Smooth muscle cell (in vitro differentiated cells): ENCODE measurements around the gene FOXN3. TPM values are rescaled to one million over a fixed set of nuclear protein-coding genes. Genes with fewer than 3 reads are reported as not detected.

Experiments used
- DNase-seq: peaks from one replicate; lab custom pipeline; 2025; ENCODE audit not compliant: unreplicated experiment; lab: John Stamatoyannopoulos, UW
- H2AFZ ChIP-seq: fragments of 200-600 bp; sonication (generic); 2 replicates; pipeline ENCODE4 v1.6.0; 2016; ENCODE audit warnings: antibody characterized with exemption, low read depth, mild to moderate bottlenecking
- H3F3A ChIP-seq: fragments of 200-600 bp; sonication (generic); 2 replicates; pipeline ENCODE4 v1.6.0; 2017; ENCODE audit warnings: antibody characterized with exemption, low read depth
- H3K27ac ChIP-seq: fragments of 200-600 bp; sonication (generic); 2 replicates; pipeline ENCODE4 v1.5.1; 2016; ENCODE audit warnings: low read depth, mild to moderate bottlenecking
- H3K27me3 ChIP-seq: fragments of 200-600 bp; sonication (generic); 2 replicates; pipeline ENCODE4 v1.6.1; 2016; ENCODE audit warnings: low read depth, mild to moderate bottlenecking
- H3K36me3 ChIP-seq: fragments of 200-600 bp; sonication (generic); 2 replicates; pipeline ENCODE4 v1.5.1; 2016; ENCODE audit warnings: low read depth
- H3K4me1 ChIP-seq: fragments of 200-600 bp; sonication (generic); 2 replicates; pipeline ENCODE4 v1.5.1; 2016; ENCODE audit warnings: low read depth
- H3K4me2 ChIP-seq: fragments of 200-600 bp; sonication (generic); 2 replicates; pipeline ENCODE4 v1.6.0; 2016; ENCODE audit warnings: mild to moderate bottlenecking
- H3K4me3 ChIP-seq: fragments of 200-600 bp; sonication (generic); 2 replicates; pipeline ENCODE4 v1.5.1; 2016; ENCODE audit warnings: mild to moderate bottlenecking
- H3K79me2 ChIP-seq: fragments of 200-600 bp; sonication (generic); 2 replicates; pipeline ENCODE4 v1.6.0; 2016; ENCODE audit warnings: low read depth, mild to moderate bottlenecking
- H3K9ac ChIP-seq: fragments of 200-600 bp; sonication (generic); 2 replicates; pipeline ENCODE4 v1.6.0; 2016; ENCODE audit warnings: low read depth
- H3K9me3 ChIP-seq: fragments of 200-600 bp; sonication (generic); replicated peaks from 2 replicates; pipeline ENCODE4 v1.5.1; 2016; ENCODE audit warnings: low read depth
- H4K20me1 ChIP-seq: fragments of 200-600 bp; sonication (generic); 2 replicates; pipeline ENCODE4 v1.6.0; 2016; ENCODE audit warnings: low read depth
- WGBS: methylation state at CpG from one replicate; pipeline ENCODE4 v1.1.7; 2016; ENCODE audit warnings: low lambda C conversion rate; 5-methylcytosine and 5-hydroxymethylcytosine counted together
- polyA plus RNA-seq: library from polyadenylated mRNA; unstranded; fragments of >200 nt; fragmentation: Nextera tagmentation; extraction: Ambion mirVana; gene quantifications from 2 replicates; pipeline ENCODE4 v1.2.1, GENCODE V29; 2016
- total RNA-seq: library from RNA; depleted of rRNA; stranded (reverse); fragments of >200 nt; gene quantifications from 2 replicates; pipeline ENCODE4 v1.2.3, GENCODE V29; 2014
- TF ChIP-seq, protein P1 (sequence below): fragments of 200-600 bp; sonication (generic); IDR thresholded peaks from 2 replicates; pipeline ENCODE4 v1.5.1; 2017; ENCODE audit warnings: borderline replicate concordance, mild to moderate bottlenecking, antibody characterized with exemption; ENCODE audit not compliant: insufficient read depth, poor library complexity, severe bottlenecking

Gene FOXN3, protein sequence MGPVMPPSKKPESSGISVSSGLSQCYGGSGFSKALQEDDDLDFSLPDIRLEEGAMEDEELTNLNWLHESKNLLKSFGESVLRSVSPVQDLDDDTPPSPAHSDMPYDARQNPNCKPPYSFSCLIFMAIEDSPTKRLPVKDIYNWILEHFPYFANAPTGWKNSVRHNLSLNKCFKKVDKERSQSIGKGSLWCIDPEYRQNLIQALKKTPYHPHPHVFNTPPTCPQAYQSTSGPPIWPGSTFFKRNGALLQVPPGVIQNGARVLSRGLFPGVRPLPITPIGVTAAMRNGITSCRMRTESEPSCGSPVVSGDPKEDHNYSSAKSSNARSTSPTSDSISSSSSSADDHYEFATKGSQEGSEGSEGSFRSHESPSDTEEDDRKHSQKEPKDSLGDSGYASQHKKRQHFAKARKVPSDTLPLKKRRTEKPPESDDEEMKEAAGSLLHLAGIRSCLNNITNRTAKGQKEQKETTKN
- total RNA-seq (21.0 and 31.5 TPM in 2 replicates), polyA plus RNA-seq (24.5 and 24.7 TPM in 2 replicates)

DNA sequence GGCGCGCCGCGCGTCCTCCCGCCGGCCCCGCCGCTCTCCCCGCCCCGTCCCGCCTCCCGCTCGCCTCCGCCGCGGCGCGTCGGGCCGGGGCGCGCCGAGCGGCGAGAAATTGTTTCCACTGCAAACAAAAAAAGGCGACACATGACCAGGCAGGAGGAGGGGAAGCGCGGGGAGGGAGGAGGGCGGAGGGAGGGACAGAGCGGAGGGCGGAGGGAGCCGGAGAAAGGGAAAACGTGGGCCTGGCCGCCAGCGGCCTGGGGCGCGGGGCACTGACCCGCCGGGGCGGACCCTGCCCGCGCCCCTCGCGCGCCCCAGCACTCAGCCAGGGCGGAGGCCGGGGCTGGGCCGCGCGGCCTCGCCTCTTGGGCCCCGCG is at the start of gene FOXN3:
TSS of gene FOXN3 (minus strand) at position 143 of the 374 bp plus-strand sequence. CDS start 4,757 bp downstream, outside the sequence.
- no peaks in the 10 kb centered on the region for H3K27me3 ChIP-seq
- TF ChIP-seq, protein P1, sequence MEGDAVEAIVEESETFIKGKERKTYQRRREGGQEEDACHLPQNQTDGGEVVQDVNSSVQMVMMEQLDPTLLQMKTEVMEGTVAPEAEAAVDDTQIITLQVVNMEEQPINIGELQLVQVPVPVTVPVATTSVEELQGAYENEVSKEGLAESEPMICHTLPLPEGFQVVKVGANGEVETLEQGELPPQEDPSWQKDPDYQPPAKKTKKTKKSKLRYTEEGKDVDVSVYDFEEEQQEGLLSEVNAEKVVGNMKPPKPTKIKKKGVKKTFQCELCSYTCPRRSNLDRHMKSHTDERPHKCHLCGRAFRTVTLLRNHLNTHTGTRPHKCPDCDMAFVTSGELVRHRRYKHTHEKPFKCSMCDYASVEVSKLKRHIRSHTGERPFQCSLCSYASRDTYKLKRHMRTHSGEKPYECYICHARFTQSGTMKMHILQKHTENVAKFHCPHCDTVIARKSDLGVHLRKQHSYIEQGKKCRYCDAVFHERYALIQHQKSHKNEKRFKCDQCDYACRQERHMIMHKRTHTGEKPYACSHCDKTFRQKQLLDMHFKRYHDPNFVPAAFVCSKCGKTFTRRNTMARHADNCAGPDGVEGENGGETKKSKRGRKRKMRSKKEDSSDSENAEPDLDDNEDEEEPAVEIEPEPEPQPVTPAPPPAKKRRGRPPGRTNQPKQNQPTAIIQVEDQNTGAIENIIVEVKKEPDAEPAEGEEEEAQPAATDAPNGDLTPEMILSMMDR: no peak
- peak within 1 kb of the TSS; percentile 82 for H3K27ac ChIP-seq
- H3K4me1 ChIP-seq: peaks cover under 1% of the 10 kb centered on the region
- DNase-seq: peak; percentile 48
- H3K9me3 ChIP-seq: no peaks in the 10 kb centered on the region
- H4K20me1 ChIP-seq: no peaks in the 10 kb centered on the region
- no peaks in the 10 kb centered on the region for H3K36me3 ChIP-seq
- H2AFZ ChIP-seq: peak within 1 kb of the TSS; percentile 91
- H3K4me3 ChIP-seq: peak within 1 kb of the TSS; percentile 91
- WGBS: 2% methylated on average over 13 of the region's 54 CpGs
- H3F3A ChIP-seq: no peaks in the 10 kb centered on the region
- peaks cover 15% of the 10 kb centered on the region for H3K79me2 ChIP-seq
- H3K9ac ChIP-seq: peak within 1 kb of the TSS; percentile 86
- H3K4me2 ChIP-seq: peak within 1 kb of the TSS; percentile 99

DNA sequence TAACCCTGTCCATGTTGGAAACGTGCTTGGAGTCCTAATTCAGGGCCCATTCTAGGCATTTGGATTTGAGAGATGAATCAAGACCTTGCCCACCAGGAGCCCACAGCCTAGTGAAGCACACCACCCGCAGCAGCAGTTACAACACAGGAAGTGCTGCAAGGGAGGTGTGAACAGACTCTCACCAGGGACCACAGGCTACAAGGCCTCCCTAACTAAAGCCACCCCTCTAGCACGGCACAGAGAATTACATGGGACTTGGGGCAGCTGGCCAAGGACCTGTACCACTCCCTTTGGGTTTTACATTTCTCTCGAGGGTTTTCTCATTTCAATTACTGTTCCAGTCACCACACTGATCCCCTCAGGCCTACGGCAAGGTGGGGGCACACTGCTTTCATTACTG is 49.5 kb upstream of the FOXN3 start:
- DNase-seq: no peak
- no peak overlapping the region for H3K9ac ChIP-seq
- H3K27me3 ChIP-seq: no peaks in the 10 kb centered on the region
- TF ChIP-seq, protein P1: no peak
- no peaks in the 10 kb centered on the region for H3F3A ChIP-seq
- H3K4me1 ChIP-seq: no peaks in the 10 kb centered on the region
- H3K27ac ChIP-seq: no peak overlapping the region
- no peaks in the 10 kb centered on the region for H3K79me2 ChIP-seq
- no peak overlapping the region for H2AFZ ChIP-seq
- WGBS: 76% methylated on average over 5 of the region's 5 CpGs
- H3K4me3 ChIP-seq: no peak overlapping the region
- H4K20me1 ChIP-seq: no peaks in the 10 kb centered on the region
- H3K9me3 ChIP-seq: no peaks in the 10 kb centered on the region
- no peak overlapping the region for H3K4me2 ChIP-seq
- no peaks in the 10 kb centered on the region for H3K36me3 ChIP-seq

DNA sequence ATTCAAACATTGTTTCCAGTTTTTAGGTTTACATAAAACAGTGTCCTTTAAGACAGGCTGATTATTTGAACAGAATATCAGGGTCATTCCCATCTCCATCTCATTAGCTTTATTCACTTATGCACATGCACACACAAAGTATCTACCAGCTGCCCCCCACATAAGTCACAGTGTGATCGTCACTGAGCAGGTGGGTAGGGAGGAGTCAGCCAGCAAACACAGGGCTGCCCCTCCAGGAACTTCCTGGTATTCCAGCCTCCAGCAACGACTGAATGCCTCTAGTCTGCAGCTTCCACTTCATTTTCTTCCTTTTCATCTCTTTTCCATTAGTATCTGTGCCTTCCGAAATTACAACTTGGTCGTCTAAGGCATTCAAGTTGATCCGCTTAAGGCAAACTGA is 48.8 kb upstream of the FOXN3 start:
- Histone ChIP-seq H3K36me3 (no peaks in the 10 kb centered on the region), H3K4me3 (no peak overlapping the region), H3K79me2 (no peaks in the 10 kb centered on the region), H3K27me3 (no peaks in the 10 kb centered on the region), H2AFZ (no peak overlapping the region), H3K9me3 (no peaks in the 10 kb centered on the region), H3K4me2 (no peak overlapping the region), H3K9ac (no peak overlapping the region), H3K4me1 (no peaks in the 10 kb centered on the region), H3F3A (no peaks in the 10 kb centered on the region), H4K20me1 (no peaks in the 10 kb centered on the region), H3K27ac (no peak overlapping the region)
- 72% methylated on average over 5 of the region's 5 CpGs for WGBS
- DNase-seq: no peak
- TF ChIP-seq, protein P1: no peak

DNA sequence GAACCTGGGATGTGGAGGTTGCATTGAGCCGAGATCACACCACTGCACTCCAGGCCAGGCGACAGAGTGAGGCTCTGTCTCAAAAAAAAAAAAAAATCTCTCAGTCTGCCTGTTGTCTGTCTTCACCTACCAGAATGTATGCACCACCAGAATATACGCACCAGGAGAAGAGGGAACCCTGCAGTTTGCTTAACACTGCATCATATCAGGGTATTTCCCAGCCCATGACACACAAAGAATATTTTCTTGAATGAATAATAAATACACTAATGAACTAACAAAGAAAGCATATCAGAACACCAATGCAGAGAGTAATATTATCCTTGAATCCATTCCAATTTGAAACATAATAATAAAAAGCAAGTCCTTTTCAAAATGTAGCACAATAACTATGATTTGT is 44.2 kb upstream of the FOXN3 start:
- H3K4me3 ChIP-seq: no peak overlapping the region

More for the DNA sequence above, 44.2 kb upstream of the FOXN3 start:
- H3K4me2 ChIP-seq: no peak overlapping the region
- H3F3A ChIP-seq: no peaks in the 10 kb centered on the region
- TF ChIP-seq, protein P1: no peak
- H2AFZ ChIP-seq: no peak overlapping the region
- no peak overlapping the region for H3K9ac ChIP-seq
- H3K4me1 ChIP-seq: no peaks in the 10 kb centered on the region
- 95% methylated on average over 3 of the region's 3 CpGs for WGBS
- no peak for DNase-seq
- no peaks in the 10 kb centered on the region for H3K9me3 ChIP-seq
- H4K20me1 ChIP-seq: no peaks in the 10 kb centered on the region
- no peak overlapping the region for H3K27ac ChIP-seq
- H3K79me2 ChIP-seq: no peaks in the 10 kb centered on the region
- H3K36me3 ChIP-seq: no peaks in the 10 kb centered on the region
- H3K27me3 ChIP-seq: no peaks in the 10 kb centered on the region
